ENCODE measurements around the gene HINT3.
"Not testable (repeated sequence)": the region's sequence is repeated elsewhere in the genome, so short reads cannot be mapped to it uniquely, and the experiment has no call there.

Gene HINT3

DNA sequence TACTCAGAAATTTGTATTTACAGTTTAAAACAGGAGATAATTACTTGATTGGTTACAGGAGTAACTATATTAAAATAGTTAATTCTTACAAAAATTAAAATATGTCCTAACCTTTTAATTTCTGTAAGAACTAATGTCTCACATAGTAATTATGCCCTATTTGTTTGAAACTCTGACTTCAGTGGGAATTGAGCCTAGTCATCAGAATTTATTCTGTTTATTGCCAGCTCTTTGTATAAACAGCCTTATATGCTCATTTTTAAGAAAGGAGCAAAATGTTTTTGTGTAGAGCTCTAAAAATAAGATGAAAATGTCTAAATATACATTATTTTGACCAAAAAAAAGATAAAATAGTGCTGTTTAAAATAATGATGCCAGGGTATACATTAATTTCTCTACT, 51.2 kb downstream of the HINT3 start:
- in situ Hi-C loops (cut with MboI; ENCODE audit: low pct_unique_long_range_greater_than_20kb, low sequenced_read_pairs, unreplicated experiment) = no loop called here
- no peak for DNase-seq (ENCODE audit: low spot score)
- TF ChIP-seq, protein P1, sequence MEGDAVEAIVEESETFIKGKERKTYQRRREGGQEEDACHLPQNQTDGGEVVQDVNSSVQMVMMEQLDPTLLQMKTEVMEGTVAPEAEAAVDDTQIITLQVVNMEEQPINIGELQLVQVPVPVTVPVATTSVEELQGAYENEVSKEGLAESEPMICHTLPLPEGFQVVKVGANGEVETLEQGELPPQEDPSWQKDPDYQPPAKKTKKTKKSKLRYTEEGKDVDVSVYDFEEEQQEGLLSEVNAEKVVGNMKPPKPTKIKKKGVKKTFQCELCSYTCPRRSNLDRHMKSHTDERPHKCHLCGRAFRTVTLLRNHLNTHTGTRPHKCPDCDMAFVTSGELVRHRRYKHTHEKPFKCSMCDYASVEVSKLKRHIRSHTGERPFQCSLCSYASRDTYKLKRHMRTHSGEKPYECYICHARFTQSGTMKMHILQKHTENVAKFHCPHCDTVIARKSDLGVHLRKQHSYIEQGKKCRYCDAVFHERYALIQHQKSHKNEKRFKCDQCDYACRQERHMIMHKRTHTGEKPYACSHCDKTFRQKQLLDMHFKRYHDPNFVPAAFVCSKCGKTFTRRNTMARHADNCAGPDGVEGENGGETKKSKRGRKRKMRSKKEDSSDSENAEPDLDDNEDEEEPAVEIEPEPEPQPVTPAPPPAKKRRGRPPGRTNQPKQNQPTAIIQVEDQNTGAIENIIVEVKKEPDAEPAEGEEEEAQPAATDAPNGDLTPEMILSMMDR (IDR thresholded peaks at IDR 0.05; ENCODE audit: extremely low read depth, insufficient read depth, missing control alignments) = no peak

DNA sequence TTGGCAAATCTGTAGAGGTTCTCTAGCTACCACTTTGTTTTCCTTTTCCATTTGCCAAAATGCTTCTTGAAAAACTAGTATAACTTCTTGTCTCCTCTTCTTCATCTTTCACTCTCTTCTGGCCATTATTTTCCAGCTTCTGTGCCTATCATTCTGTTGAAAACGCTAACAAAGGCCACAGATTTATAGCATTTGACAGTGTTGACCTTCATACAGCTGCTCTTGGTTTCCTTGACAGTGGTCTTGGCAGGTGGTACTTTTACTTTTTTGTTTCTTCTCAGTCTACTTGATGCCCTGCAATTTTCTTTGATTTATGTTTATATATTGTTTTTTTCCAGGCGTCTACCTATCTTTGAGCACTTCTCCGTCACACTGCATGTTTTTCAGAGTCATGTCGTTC, 53.5 kb downstream of the HINT3 start:
- TF ChIP-seq, protein P1 (IDR thresholded peaks at IDR 0.05; ENCODE audit: extremely low read depth, insufficient read depth, missing control alignments) = no peak
- no peak for DNase-seq (ENCODE audit: low spot score)
- in situ Hi-C loops (cut with MboI; ENCODE audit: low pct_unique_long_range_greater_than_20kb, low sequenced_read_pairs, unreplicated experiment) = no loop called here

DNA sequence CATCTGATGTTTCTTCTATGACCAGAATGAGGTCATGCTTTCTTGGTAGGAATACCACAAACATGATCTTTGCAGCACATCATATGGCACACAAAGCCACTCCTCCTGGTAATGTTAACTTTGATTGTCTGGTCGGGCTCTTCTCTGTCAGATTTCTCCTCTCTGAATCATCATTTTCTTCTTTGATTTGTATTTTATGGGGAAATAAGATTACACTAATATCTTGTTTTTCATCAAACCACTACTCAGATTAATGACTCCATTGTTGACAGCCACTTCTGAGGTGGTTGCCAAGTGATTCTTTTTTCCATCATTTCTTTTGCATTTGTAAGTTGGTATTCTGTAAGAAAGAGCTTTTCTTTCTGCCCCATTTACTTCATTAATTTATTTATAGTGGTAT, 59.3 kb downstream of the HINT3 start:
- in situ Hi-C loops (cut with MboI; ENCODE audit: low pct_unique_long_range_greater_than_20kb, low sequenced_read_pairs, unreplicated experiment) = no loop called here
- DNase-seq (ENCODE audit: low spot score) = no peak
- TF ChIP-seq, protein P1 (IDR thresholded peaks at IDR 0.05; ENCODE audit: extremely low read depth, insufficient read depth, missing control alignments) = no peak

DNA sequence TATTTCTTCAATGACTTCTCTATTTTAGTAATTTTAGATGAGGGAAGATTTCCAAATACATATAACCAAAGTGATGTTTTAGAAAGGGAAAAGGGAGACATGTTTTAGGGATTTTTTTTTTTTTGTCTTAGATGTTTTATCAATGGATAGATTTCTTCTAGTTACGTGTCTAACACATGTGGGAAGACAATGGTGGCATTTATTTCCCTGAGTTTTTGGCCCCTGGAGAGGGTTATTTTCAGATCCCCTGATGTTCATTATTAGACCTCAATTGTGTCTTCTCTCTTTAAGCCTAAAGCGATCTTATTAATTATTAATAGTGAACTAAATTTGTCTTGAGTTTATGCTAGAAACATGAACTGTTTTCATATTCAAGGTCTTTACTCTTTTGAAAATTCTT, 60.0 kb downstream of the HINT3 start:
- TF ChIP-seq, protein P1 (IDR thresholded peaks at IDR 0.05; ENCODE audit: extremely low read depth, insufficient read depth, missing control alignments) = no peak
- in situ Hi-C loops (cut with MboI; ENCODE audit: low pct_unique_long_range_greater_than_20kb, low sequenced_read_pairs, unreplicated experiment) = no loop called here

DNA sequence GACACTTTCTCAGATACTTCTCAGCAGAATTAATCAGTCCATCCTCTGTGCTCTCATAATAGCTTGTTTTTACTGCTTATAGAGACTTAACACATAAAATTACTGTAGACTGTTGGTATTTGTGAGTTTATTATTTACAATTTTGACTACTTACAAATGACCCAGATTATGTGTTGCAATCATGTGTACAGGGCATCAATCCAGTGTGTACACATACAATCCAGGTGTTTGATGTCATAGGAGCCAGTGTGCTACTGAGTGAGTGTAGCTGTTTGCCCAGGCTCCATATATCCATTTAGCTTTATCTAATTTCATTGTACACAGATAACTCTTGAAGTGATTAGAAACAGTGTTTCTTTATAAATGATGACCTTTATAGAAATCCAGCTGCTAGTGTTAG, 61.1 kb downstream of the HINT3 start:
- no peak for DNase-seq (ENCODE audit: low spot score)
- in situ Hi-C loops (cut with MboI; ENCODE audit: low pct_unique_long_range_greater_than_20kb, low sequenced_read_pairs, unreplicated experiment) = no loop called here
- TF ChIP-seq, protein P1 (IDR thresholded peaks at IDR 0.05; ENCODE audit: extremely low read depth, insufficient read depth, missing control alignments) = no peak

More for the DNA sequence above, 60.0 kb downstream of the HINT3 start:
- no peak for DNase-seq (ENCODE audit: low spot score)

DNA sequence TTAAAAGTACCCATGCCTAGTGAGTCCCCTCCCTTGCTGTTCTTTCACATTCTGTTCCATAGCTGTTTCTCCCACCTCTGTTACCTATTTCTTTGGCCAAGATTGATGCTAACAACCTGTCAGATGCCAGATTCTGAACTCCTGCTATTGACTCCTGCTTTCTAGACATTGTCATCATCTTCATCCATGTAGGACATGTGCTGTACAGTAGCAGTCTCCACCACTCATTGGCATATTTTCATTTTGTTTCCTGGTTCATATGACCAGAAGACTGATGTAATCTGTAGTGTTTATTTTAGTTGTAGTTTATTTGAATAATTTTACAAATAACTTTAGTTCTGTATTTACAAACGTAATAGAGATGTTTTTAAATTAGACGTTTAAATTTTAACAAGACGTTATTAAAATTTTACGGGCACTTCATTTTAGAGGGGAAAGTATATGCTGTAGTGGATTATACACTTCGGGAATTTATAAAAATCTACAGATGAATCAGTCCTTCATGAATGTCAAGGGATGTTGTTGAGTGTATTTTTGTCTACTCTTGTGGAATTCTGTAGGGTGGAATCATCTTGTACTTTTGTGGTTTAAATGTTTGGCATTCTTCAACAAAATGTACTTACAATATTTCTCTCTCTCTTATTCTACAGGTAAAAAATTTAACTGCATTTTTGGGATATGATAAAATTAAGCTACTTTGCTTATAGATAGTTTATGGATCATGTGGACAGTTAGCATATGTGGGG, 63.9 kb downstream of the HINT3 start:
- in situ Hi-C loops (cut with MboI; ENCODE audit: low pct_unique_long_range_greater_than_20kb, low sequenced_read_pairs, unreplicated experiment) = no loop called here
- TF ChIP-seq, protein P1 (IDR thresholded peaks at IDR 0.05; ENCODE audit: extremely low read depth, insufficient read depth, missing control alignments) = no peak
- no peak for DNase-seq (ENCODE audit: low spot score)

DNA sequence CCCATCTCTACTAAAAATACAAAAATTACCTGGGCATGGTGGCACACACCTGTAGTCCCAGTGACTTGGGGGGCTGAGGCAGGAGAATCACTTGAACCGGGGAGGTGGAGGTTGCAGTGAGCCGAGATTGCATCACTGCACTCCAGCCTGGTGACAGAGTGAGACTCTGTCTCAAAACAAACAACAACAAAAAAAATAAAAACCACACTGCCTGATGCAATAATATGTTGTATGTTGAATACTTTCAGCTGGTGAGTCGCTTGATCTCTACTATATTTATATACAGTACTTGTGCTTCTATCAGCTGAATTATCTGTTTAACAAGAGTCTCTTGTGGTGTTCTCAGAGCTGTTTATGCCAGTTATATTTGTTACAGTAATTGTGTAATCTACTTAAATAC, 66.9 kb downstream of the HINT3 start:
- DNase-seq (ENCODE audit: low spot score); in situ Hi-C loops (cut with MboI; ENCODE audit: low pct_unique_long_range_greater_than_20kb, low sequenced_read_pairs, unreplicated experiment): not testable (repeated sequence)
